Vagina (tissue), 2 donors: ENCODE measurements around the gene RBM10. TPM values are rescaled to one million over a fixed set of nuclear protein-coding genes. Genes with fewer than 3 reads are reported as not detected.

Experiments used
- DNase-seq, 2 donors: peaks; one replicate each; pipeline ENCODE4 v3.0.0-alpha.2; 2017; ENCODE audit errors: extremely low spot score in 2 of 2
- H3K27ac ChIP-seq: fragments of 200-600 bp; sonication (generic); one replicate; pipeline ENCODE4 v1.5.1; 2019
- H3K27me3 ChIP-seq: fragments of 200-600 bp; sonication (generic); one replicate; pipeline ENCODE4 v1.5.1; 2019
- H3K36me3 ChIP-seq, 2 donors: fragments of 200-600 bp; sonication (generic); one replicate each; pipeline ENCODE4 v1.5.1; 2017 to 2019
- H3K4me1 ChIP-seq: fragments of 200-600 bp; sonication (generic); one replicate; pipeline ENCODE4 v1.5.1; 2019
- H3K4me3 ChIP-seq, 2 donors: fragments of 200-600 bp; sonication (generic); 1 replicate in 1 of 2; 2 replicates in 1 of 2; pipeline ENCODE4 v1.5.1; 2016 to 2019
- H3K9me3 ChIP-seq: fragments of 200-600 bp; sonication (generic); one replicate; pipeline ENCODE4 v1.5.1; 2019
- CTCF ChIP-seq, 3 experiments: fragments of 450-650 bp in 2 of 3; fragments of 200-600 bp in 1 of 3; sonication (generic) in 1 of 3; IDR thresholded peaks; one replicate each; pipeline ENCODE4 v1.5.1; 2017 to 2019; ENCODE audit warnings: antibody characterized with exemption in 3 of 3, mild to moderate bottlenecking in 2 of 3, moderate library complexity in 2 of 3
- POLR2A ChIP-seq, 2 donors: fragments of 450-650 bp; IDR thresholded peaks; one replicate each; pipeline ENCODE4 v1.6.1; 2017; ENCODE audit warnings: antibody characterized with exemption in 2 of 2, mild to moderate bottlenecking in 2 of 2, moderate library complexity in 2 of 2
- POLR2AphosphoS5 ChIP-seq, 2 donors: sonication (generic); formaldehyde crosslinking; IDR thresholded peaks; one replicate each; pipeline ENCODE4 v1.9.0; 2017; ENCODE audit warnings: antibody characterized with exemption in 2 of 2, mild to moderate bottlenecking in 2 of 2, low read depth in 1 of 2; ENCODE audit not compliant: insufficient read depth in 1 of 2
- intact Hi-C: fragments of 100-400 bp; cut with DNase I; formaldehyde crosslinking; loops from one replicate; pipeline ENCODE4 v1.15.1; 2023
- total RNA-seq: library from RNA; depleted of rRNA; stranded (reverse); fragments of >200 nt; gene quantifications from one replicate; pipeline ENCODE4 v1.2.3, GENCODE V29; 2016

Gene RBM10
- total RNA-seq, 1 donor from 2014 or later = 32.4 TPM

GRCh38 chrX:47138171-47138570, 6.8 kb upstream of the RBM10 start:
- peaks cover 0 to 7% of the 10 kb centered on the region in 2 donors for H3K36me3 ChIP-seq
- DNase-seq = no peak
- no peak for TF ChIP-seq POLR2AphosphoS5 (IDR thresholded peaks at IDR 0.05; ENCODE audit: insufficient read depth in 1 of 2, low read depth in 1 of 2)
- TF ChIP-seq CTCF (IDR thresholded peaks at IDR 0.05) = no peak
- TF ChIP-seq POLR2A (IDR thresholded peaks at IDR 0.05) = no peak
- H3K27ac ChIP-seq = no peak overlapping the region
- intact Hi-C loops = no loop called here
- no peaks in the 10 kb centered on the region for H3K27me3 ChIP-seq
- no peak overlapping the region for H3K4me3 ChIP-seq
- H3K9me3 ChIP-seq = no peaks in the 10 kb centered on the region
- H3K4me1 ChIP-seq = peaks cover 4% of the 10 kb centered on the region

- H3K27me3 ChIP-seq = no peaks in the 10 kb centered on the region
- DNase-seq = no peak
- intact Hi-C loops = no loop called here
Observed at GRCh38 chrX:47143894-47144625, 961 bp upstream of the RBM10 start.

GRCh38 chrX:47145395-47146120, 537 bp downstream of the RBM10 start:
- intact Hi-C loops = no loop called here
- Histone ChIP-seq H3K4me3 (peak overlapping the region; percentile 53 to 64), H3K4me1 (peaks cover 24% of the 10 kb centered on the region), H3K36me3 (peaks cover 0 to 7% of the 10 kb centered on the region in 2 donors), H3K27ac (peak overlapping the region; percentile 92), H3K27me3 (no peaks in the 10 kb centered on the region), H3K9me3 (no peaks in the 10 kb centered on the region)
- TF ChIP-seq POLR2AphosphoS5 (IDR thresholded peaks at IDR 0.05; ENCODE audit: insufficient read depth in 1 of 2, low read depth in 1 of 2) = peak in 1 of 2 donors; percentile 51
- TF ChIP-seq CTCF (IDR thresholded peaks at IDR 0.05) = no peak
- no peak for DNase-seq

More at GRCh38 chrX:47143894-47144625, 961 bp upstream of the RBM10 start:
- Histone ChIP-seq H3K9me3 (no peaks in the 10 kb centered on the region), H3K4me3 (peak overlapping the region; percentile 53 to 64), H3K36me3 (peaks cover 0 to 7% of the 10 kb centered on the region in 2 donors), H3K27ac (peak overlapping the region; percentile 92), H3K4me1 (peaks cover 24% of the 10 kb centered on the region)
- TF ChIP-seq POLR2AphosphoS5 (IDR thresholded peaks at IDR 0.05; ENCODE audit: insufficient read depth in 1 of 2, low read depth in 1 of 2) = no peak
- no peak for TF ChIP-seq POLR2A (IDR thresholded peaks at IDR 0.05)
- TF ChIP-seq CTCF (IDR thresholded peaks at IDR 0.05) = no peak

GRCh38 chrX:47146121-47146935, 1.3 kb downstream of the RBM10 start:
- Histone ChIP-seq H3K4me1 (peaks cover 24% of the 10 kb centered on the region), H3K27me3 (no peaks in the 10 kb centered on the region), H3K36me3 (peaks cover 0 to 7% of the 10 kb centered on the region in 2 donors), H3K4me3 (peak overlapping the region; percentile 53 to 64), H3K27ac (peak overlapping the region; percentile 92), H3K9me3 (no peaks in the 10 kb centered on the region)
- intact Hi-C loops = no loop called here
- DNase-seq = no peak
- TF ChIP-seq POLR2A (IDR thresholded peaks at IDR 0.05) (no peak), POLR2AphosphoS5 (IDR thresholded peaks at IDR 0.05; ENCODE audit: insufficient read depth in 1 of 2, low read depth in 1 of 2) (no peak), CTCF (IDR thresholded peaks at IDR 0.05) (no peak)
